Caco-2 (cell line): Measurements from ENCODE around the gene SIK2. TPM values are rescaled to one million over a fixed set of nuclear protein-coding genes. Genes with fewer than 3 reads are reported as not detected.

ENCODE experiments used
- BruUV-seq: library from RNA; stranded (reverse); fragments of 400-500 nt; replicated peaks from 2 replicates; lab custom pipeline; 2021; lab: Mats Ljungman, UMichigan
- CTCF ChIA-PET: fragments of 300-600 bp; sonication (Branson Sonifier 250); formaldehyde crosslinking; loops from one replicate; lab custom pipeline; 2022; ENCODE audit warnings: antibody characterized with exemption; lab: Charles Lee
- POLR2A ChIA-PET: fragments of 300-600 bp; sonication (Branson Sonifier 250); formaldehyde crosslinking; loops from one replicate; lab custom pipeline; 2022; ENCODE audit warnings: antibody characterized with exemption; lab: Charles Lee
- DNase-seq, 2 experiments: peaks; one replicate each; pipeline versions ENCODE4 v3.0.0 to v3.0.0-alpha.2; 2020 to 2022
- H3K27me3 ChIP-seq: replicated peaks from 2 replicates; pipeline ENCODE4 v1.6.0; 2011; ENCODE audit warnings: low read length; ENCODE audit not compliant: control insufficient read depth, insufficient read depth
- H3K36me3 ChIP-seq: 2 replicates; pipeline ENCODE4 v1.5.1; 2011; ENCODE audit warnings: low read length; ENCODE audit not compliant: control insufficient read depth, insufficient read depth
- H3K4me1 ChIP-seq: fragments of 250-450 bp; sonication (Bioruptor Pico); 2 replicates; pipeline ENCODE4 v1.5.1; 2020; ENCODE audit warnings: mild to moderate bottlenecking
- H3K4me3 ChIP-seq: 2 replicates; pipeline ENCODE4 v1.5.1; 2011; ENCODE audit warnings: low read depth, mild to moderate bottlenecking, control low read depth, low read length
- H3K9me3 ChIP-seq: fragments of 250-450 bp; sonication (Bioruptor Pico); 2 replicates; pipeline ENCODE4 v1.5.1; 2020; ENCODE audit warnings: mild to moderate bottlenecking, moderate library complexity
- H3K27ac Mint-ChIP-seq: one replicate; pipeline ENCODE4 v1.8.0; 2022; ENCODE audit warnings: mixed read lengths; ENCODE audit not compliant: unreplicated experiment
- H3K27me3 Mint-ChIP-seq: one replicate; pipeline ENCODE4 v1.8.0; 2022; ENCODE audit warnings: mixed read lengths; ENCODE audit not compliant: insufficient read depth, unreplicated experiment
- H3K36me3 Mint-ChIP-seq: one replicate; pipeline ENCODE4 v1.8.0; 2022; ENCODE audit warnings: mild to moderate bottlenecking, mixed read lengths; ENCODE audit not compliant: insufficient read depth, unreplicated experiment
- H3K4me1 Mint-ChIP-seq: one replicate; pipeline ENCODE4 v1.8.0; 2022; ENCODE audit warnings: low read depth, mixed read lengths; ENCODE audit not compliant: unreplicated experiment
- H3K4me3 Mint-ChIP-seq: one replicate; pipeline ENCODE4 v1.8.0; 2022; ENCODE audit warnings: mild to moderate bottlenecking, moderate library complexity, mixed read lengths; ENCODE audit not compliant: unreplicated experiment
- H3K9me3 Mint-ChIP-seq: one replicate; pipeline ENCODE4 v1.8.0; 2022; ENCODE audit warnings: mixed read lengths; ENCODE audit not compliant: unreplicated experiment
- CTCF ChIP-seq, 2 experiments: fragments of 200-600 bp in 1 of 2; IDR thresholded peaks; 1 replicate in 1 of 2; 2 replicates in 1 of 2; pipeline versions ENCODE4 v1.5.1 to v1.8.0; 2011 to 2022; ENCODE audit warnings: antibody characterized with exemption in 1 of 2, control low read depth in 1 of 2, inconsistent platforms in 1 of 2, low read depth in 1 of 2, low read length in 1 of 2, mild to moderate bottlenecking in 1 of 2, moderate library complexity in 1 of 2; ENCODE audit not compliant: insufficient read depth in 1 of 2, severe bottlenecking in 1 of 2, unreplicated experiment in 1 of 2
- intact Hi-C: fragments of 100-400 bp; cut with micrococcal nuclease; formaldehyde crosslinking; loops from one replicate; pipeline ENCODE4 v1.10.0; 2022; ENCODE audit not compliant: unreplicated experiment
- total RNA-seq: library from RNA; stranded (reverse); gene quantifications from 2 replicates; pipeline ENCODE4 v1.2.3, GENCODE V29; 2022

The SIK2 gene
- total RNA-seq, 1 experiment from 2014 or later = 40.2 TPM

GRCh38 chr11:111629499-111629898 lies 27.2 kb downstream of the SIK2 start:
- no peak overlapping the region for H3K4me3 Mint-ChIP-seq
- intact Hi-C loops = no loop called here
- no peak overlapping the region for H3K4me3 ChIP-seq
- BruUV-seq = no TSS peak
- H3K36me3 Mint-ChIP-seq = peaks cover 14% of the 10 kb centered on the region
- no peak for DNase-seq
- no peaks in the 10 kb centered on the region for H3K9me3 ChIP-seq
- TF ChIP-seq CTCF (IDR thresholded peaks at IDR 0.05; ENCODE audit: insufficient read depth in 1 of 2, low read depth in 1 of 2, low read length in 1 of 2, severe bottlenecking in 1 of 2, unreplicated experiment in 1 of 2) = no peak
- ChIA-PET CTCF (no interaction called here), POLR2A (no interaction called here)
- H3K9me3 Mint-ChIP-seq = no peaks in the 10 kb centered on the region
- H3K36me3 ChIP-seq = no peaks in the 10 kb centered on the region
- H3K27ac Mint-ChIP-seq = no peak overlapping the region
- H3K27me3 ChIP-seq = no peaks in the 10 kb centered on the region
- H3K27me3 Mint-ChIP-seq = no peaks in the 10 kb centered on the region
- H3K4me1 Mint-ChIP-seq = peaks cover 46% of the 10 kb centered on the region
- peaks cover 63% of the 10 kb centered on the region for H3K4me1 ChIP-seq

GRCh38 chr11:111631024-111631665 lies 28.9 kb downstream of the SIK2 start:
- Mint-ChIP-seq H3K36me3 (peaks cover 5% of the 10 kb centered on the region), H3K9me3 (no peaks in the 10 kb centered on the region), H3K4me1 (peaks cover 44% of the 10 kb centered on the region), H3K27me3 (no peaks in the 10 kb centered on the region), H3K27ac (no peak overlapping the region), H3K4me3 (no peak overlapping the region)
- no peaks in the 10 kb centered on the region for H3K36me3 ChIP-seq
- no TSS peak for BruUV-seq
- peaks cover 47% of the 10 kb centered on the region for H3K4me1 ChIP-seq
- intact Hi-C loops = no loop called here
- H3K27me3 ChIP-seq = no peaks in the 10 kb centered on the region
- ChIA-PET CTCF (no interaction called here), POLR2A (no interaction called here)
- H3K4me3 ChIP-seq = no peak overlapping the region
- no peak for DNase-seq
- H3K9me3 ChIP-seq = no peaks in the 10 kb centered on the region
- no peak for TF ChIP-seq CTCF (IDR thresholded peaks at IDR 0.05; ENCODE audit: insufficient read depth in 1 of 2, low read depth in 1 of 2, low read length in 1 of 2, severe bottlenecking in 1 of 2, unreplicated experiment in 1 of 2)

DNA sequence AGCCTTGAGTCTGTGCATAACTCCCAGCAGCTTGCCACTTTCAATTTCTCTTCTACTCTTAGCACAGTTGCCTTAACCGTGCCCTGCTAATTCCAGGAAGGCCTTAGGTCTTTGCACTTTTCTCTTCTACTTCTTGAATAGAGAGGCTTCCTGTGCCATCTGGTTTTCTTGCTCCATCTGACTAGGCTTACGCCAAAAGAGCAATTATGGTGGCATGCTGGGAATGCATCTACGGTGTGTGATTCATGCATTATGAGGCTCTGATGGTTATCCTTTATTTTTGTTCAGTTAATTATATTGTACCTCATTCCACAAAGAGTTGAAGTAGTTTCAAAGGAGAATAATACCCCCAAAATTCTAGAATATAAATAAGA lies 29.4 kb downstream of the SIK2 start:
- intact Hi-C loops = no loop called here
- ChIA-PET CTCF (no interaction called here), POLR2A (no interaction called here)
- peaks cover 45% of the 10 kb centered on the region for H3K4me1 Mint-ChIP-seq
- Histone ChIP-seq H3K4me3 (no peak overlapping the region), H3K9me3 (no peaks in the 10 kb centered on the region), H3K36me3 (no peaks in the 10 kb centered on the region), H3K4me1 (peaks cover 42% of the 10 kb centered on the region), H3K27me3 (no peaks in the 10 kb centered on the region)
- no peak for TF ChIP-seq CTCF (IDR thresholded peaks at IDR 0.05; ENCODE audit: insufficient read depth in 1 of 2, low read depth in 1 of 2, low read length in 1 of 2, severe bottlenecking in 1 of 2, unreplicated experiment in 1 of 2)
- BruUV-seq = no TSS peak
- H3K4me3 Mint-ChIP-seq = no peak overlapping the region
- H3K36me3 Mint-ChIP-seq = peaks cover 5% of the 10 kb centered on the region
- no peaks in the 10 kb centered on the region for H3K9me3 Mint-ChIP-seq
- no peaks in the 10 kb centered on the region for H3K27me3 Mint-ChIP-seq
- no peak for DNase-seq
- no peak overlapping the region for H3K27ac Mint-ChIP-seq
